DOHH2 (cell line): ENCODE results near the gene YPEL1.

ENCODE experiments used
- CTCF ChIP-seq: fragments of 200-600 bp; sonication (generic); IDR thresholded peaks from one replicate; pipeline ENCODE4 v1.5.1; 2014; ENCODE audit warnings: antibody characterized with exemption, mild to moderate bottlenecking, low read depth, low read length; ENCODE audit not compliant: poor library complexity, severe bottlenecking
- EZH2phosphoT487 ChIP-seq: fragments of 200-600 bp; sonication (generic); IDR thresholded peaks from 2 replicates; pipeline ENCODE4 v1.6.1; 2017; ENCODE audit warnings: borderline replicate concordance, mild to moderate bottlenecking, antibody characterized with exemption, low read length, moderate library complexity, mixed read lengths

GRCh38 chr22:21672107-21672629 is 63.4 kb downstream of the YPEL1 start:
- TF ChIP-seq CTCF (peak; percentile 26), EZH2phosphoT487 (no peak)
